HPDE6-E6E7 (cell line): Measurements from ENCODE around the gene ZNF730.
"Not testable (repeated sequence)": the region's sequence is repeated elsewhere in the genome, so short reads cannot be mapped to it uniquely, and the experiment has no call there.

Experiments
- DNase-seq: peaks from one replicate; pipeline ENCODE4 v3.0.0; 2011; ENCODE audit warnings: missing footprints; ENCODE audit errors: extremely low spot score

Gene ZNF730

GRCh38 chr19:23116802-23117571 is at the start of gene ZNF730:
Gene ZNF730 (plus strand): TSS chr19:23117025. CDS start chr19:23117174, 149 bp downstream.
- DNase-seq, result no peak

GRCh38 chr19:23070353-23071146 is 46.3 kb upstream of the ZNF730 start:
- no peak for DNase-seq

GRCh38 chr19:23071147-23071511 is 45.7 kb upstream of the ZNF730 start:
- no peak for DNase-seq

- no peak for DNase-seq
Observed at GRCh38 chr19:23075031-23075733, 41.6 kb upstream of the ZNF730 start.

- not testable (repeated sequence) for DNase-seq
Observed at GRCh38 chr19:23077776-23078175, 39.0 kb upstream of the ZNF730 start.

- no peak for DNase-seq
Observed at GRCh38 chr19:23093832-23094231, 23.0 kb upstream of the ZNF730 start.

GRCh38 chr19:23095418-23095817 is 21.4 kb upstream of the ZNF730 start:
- DNase-seq, result no peak

GRCh38 chr19:23098286-23098685 is 18.5 kb upstream of the ZNF730 start:
- DNase-seq, result no peak

GRCh38 chr19:23098988-23099387 is 17.8 kb upstream of the ZNF730 start:
- no peak for DNase-seq

- DNase-seq, result no peak
Observed at GRCh38 chr19:23099966-23100365, 16.9 kb upstream of the ZNF730 start.

GRCh38 chr19:23101241-23101640 is 15.6 kb upstream of the ZNF730 start:
- DNase-seq, result no peak

- no peak for DNase-seq
Observed at GRCh38 chr19:23118400-23118799, 1.6 kb downstream of the ZNF730 start.

GRCh38 chr19:23134211-23134610 is 17.4 kb downstream of the ZNF730 start:
- not testable (repeated sequence) for DNase-seq

- DNase-seq, result no peak
Observed at GRCh38 chr19:23145617-23146415, 29.0 kb downstream of the ZNF730 start.

GRCh38 chr19:23160766-23161165 is 43.9 kb downstream of the ZNF730 start:
- no peak for DNase-seq

GRCh38 chr19:23168286-23168685 is 51.5 kb downstream of the ZNF730 start:
- not testable (repeated sequence) for DNase-seq

GRCh38 chr19:23183251-23183650 is 66.4 kb downstream of the ZNF730 start:
- no peak for DNase-seq

- no peak for DNase-seq
Observed at GRCh38 chr19:23190341-23190740, 73.5 kb downstream of the ZNF730 start.
